Measurements from ENCODE around the gene TUBB. TPM values are rescaled to one million over a fixed set of nuclear protein-coding genes. Genes with fewer than 3 reads are reported as not detected.
A peak's percentile ranks its signal among the peaks of the same experiment; 100 is the strongest.

The TUBB gene
- total RNA-seq, 4 donors from 2014 or later, result 151 to 351 (median 255) TPM

GRCh38 chr6:30767944-30768301 lies 47.8 kb downstream of the TUBB start:
- Histone ChIP-seq H3K36me3 (no peaks in the 10 kb centered on the region), H3K27me3 (no peaks in the 10 kb centered on the region), H3K4me3 (no peak overlapping the region), H3K27ac (no peak overlapping the region), H3K4me1 (peaks cover 0 to 40% (median 29%) of the 10 kb centered on the region in 3 donors), H3K9me3 (no peaks in the 10 kb centered on the region)
- TF ChIP-seq CTCF (IDR thresholded peaks at IDR 0.05) (no peak), POLR2A (IDR thresholded peaks at IDR 0.05) (no peak)
- intact Hi-C loops (cut with DNase I), result no loop called here
- WGBS, 2 donors, result 90% methylated on average over 1 of the region's 1 CpG; no CpG with 5 or more reads in 1 of the 2 donors
- no peak for DNase-seq

GRCh38 chr6:30768634-30769087 lies 48.5 kb downstream of the TUBB start:
- TF ChIP-seq POLR2A (IDR thresholded peaks at IDR 0.05), result no peak
- peaks cover 0 to 34% (median 28%) of the 10 kb centered on the region in 3 donors for H3K4me1 ChIP-seq
- H3K27me3 ChIP-seq, result no peaks in the 10 kb centered on the region
- intact Hi-C loops (cut with DNase I), result no loop called here
- no peaks in the 10 kb centered on the region for H3K9me3 ChIP-seq
- no peaks in the 10 kb centered on the region for H3K36me3 ChIP-seq
- H3K4me3 ChIP-seq, result no peak overlapping the region
- DNase-seq, result no peak
- WGBS, 2 donors, result 84 to 96% methylated on average over 4 of the region's 4 CpGs
- H3K27ac ChIP-seq, result peak overlapping the region in 2 of 4 donors; percentile 14 to 49

GRCh38 chr6:30769088-30769852 lies 49.1 kb downstream of the TUBB start:
- DNase-seq, result no peak
- H3K4me1 ChIP-seq, result peaks cover 0 to 27% (median 21%) of the 10 kb centered on the region in 3 donors
- TF ChIP-seq CTCF (IDR thresholded peaks at IDR 0.05) (no peak), POLR2A (IDR thresholded peaks at IDR 0.05) (no peak)
- no peak overlapping the region for H3K4me3 ChIP-seq
- intact Hi-C loops (cut with DNase I), result no loop called here
- 12 to 23% methylated on average over 14 to 15 of the region's 16 CpGs for WGBS, 2 donors
- no peaks in the 10 kb centered on the region for H3K36me3 ChIP-seq
- no peaks in the 10 kb centered on the region for H3K9me3 ChIP-seq
- H3K27ac ChIP-seq, result peak overlapping the region in 3 of 4 donors; percentile 14 to 49 (median 28)
- H3K27me3 ChIP-seq, result no peaks in the 10 kb centered on the region

- no peak overlapping the region for H3K4me3 ChIP-seq
- H3K27ac ChIP-seq, result peak overlapping the region in 3 of 4 donors; percentile 14 to 49 (median 28)
- no peak for DNase-seq
- H3K9me3 ChIP-seq, result no peaks in the 10 kb centered on the region
- H3K36me3 ChIP-seq, result no peaks in the 10 kb centered on the region
- no peak for TF ChIP-seq POLR2A (IDR thresholded peaks at IDR 0.05)
- no peak for TF ChIP-seq CTCF (IDR thresholded peaks at IDR 0.05)
- WGBS, 2 donors, result 49 to 52% methylated on average over 5 of the region's 5 CpGs
- intact Hi-C loops (cut with DNase I), result no loop called here
- H3K4me1 ChIP-seq, result peaks cover 0 to 21% (median 17%) of the 10 kb centered on the region in 3 donors
- H3K27me3 ChIP-seq, result no peaks in the 10 kb centered on the region
These were observed 49.8 kb downstream of the TUBB start for GRCh38 chr6:30769853-30770524.

- Histone ChIP-seq H3K27ac (no peak overlapping the region), H3K27me3 (no peaks in the 10 kb centered on the region), H3K4me1 (peaks cover 0 to 21% (median 17%) of the 10 kb centered on the region in 3 donors), H3K4me3 (no peak overlapping the region), H3K9me3 (no peaks in the 10 kb centered on the region), H3K36me3 (no peaks in the 10 kb centered on the region)
- TF ChIP-seq CTCF (IDR thresholded peaks at IDR 0.05) (no peak), POLR2A (IDR thresholded peaks at IDR 0.05) (no peak)
- no peak for DNase-seq
- 81 to 90% methylated on average over 3 of the region's 3 CpGs for WGBS, 2 donors
- intact Hi-C loops (cut with DNase I), result no loop called here
These were observed 50.4 kb downstream of the TUBB start for GRCh38 chr6:30770592-30770991.

Measured in esophagus squamous epithelium (tissue), 5 donors.